ENCODE data around the gene SLC27A4. TPM values are rescaled to one million over a fixed set of nuclear protein-coding genes. Genes with fewer than 3 reads are reported as not detected.

Gene SLC27A4
- total and polyA plus RNA-seq, 10 of the 15 experiments (the other 5 are each of a cell fraction or from before 2014, with no cell fraction given) = 0.13 to 14.0 (median 7.6) TPM

DNA sequence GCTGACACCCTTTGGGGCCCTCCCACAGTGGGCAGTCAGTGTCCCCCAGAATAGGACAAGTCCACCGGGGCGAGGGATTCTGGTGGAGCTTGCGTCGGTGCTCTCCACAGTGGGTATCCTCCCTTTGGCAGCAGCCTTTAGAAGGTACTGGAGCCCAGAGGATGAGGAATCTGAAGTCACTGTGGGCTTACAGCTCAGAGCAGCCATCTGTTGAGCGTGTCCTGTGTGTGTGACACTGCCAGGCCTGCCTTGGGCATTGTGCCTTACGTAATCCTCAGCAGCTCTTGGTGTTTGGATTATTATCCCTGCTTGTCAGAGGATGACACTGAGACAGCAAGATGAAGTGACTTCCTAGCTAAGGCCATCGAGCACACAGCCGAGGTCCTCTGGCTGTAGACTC lies 43.5 kb downstream of the SLC27A4 start:
- 96% methylated on average over 8 of the region's 8 CpGs for WGBS (ENCODE audit: insufficient coverage, insufficient replicate concordance, low lambda C conversion rate, missing lambda C conversion rate)
- no peaks in the 10 kb centered on the region for H3K27me3 ChIP-seq (replicated peaks in 1 of 2; ENCODE audit: control insufficient read depth in 2 of 2, insufficient read depth in 2 of 2, low read length in 1 of 2)
- peaks cover 12 to 14% of the 10 kb centered on the region in 2 experiments for H3K36me3 ChIP-seq (ENCODE audit: control insufficient read depth in 2 of 2, insufficient read depth in 2 of 2, low read length in 1 of 2)
- no peak overlapping the region for H3K9ac ChIP-seq (ENCODE audit: control insufficient read depth, insufficient read depth, low read length)
- ChIA-PET RAD21 (ENCODE audit: unreplicated experiment) (no interaction called here), POLR2A (interaction anchor here (0.7 kb wide), 1 partner anchor 36 kb away, joined by 9 read pairs; no protein-coding TSS in a partner anchor), CTCF (no interaction called here), SMC1A (ENCODE audit: uncharacterized antibody, unreplicated experiment) (interaction anchor here (0.7 to 1.4 kb wide), 2 partner anchors 13 to 34 kb away, joined by 3 read pairs; partner anchors contain the start of gene URM1)
- BruUV-seq (replicated peaks) = no TSS peak
- no peak for TF ChIP-seq ZSCAN29 (IDR thresholded peaks at IDR 0.05)
- no peak for TF ChIP-seq SP1 (IDR thresholded peaks at IDR 0.05; ENCODE audit: low read depth, low read length)
- no peak for TF ChIP-seq TARDBP (IDR thresholded peaks at IDR 0.05; ENCODE audit: borderline replicate concordance)
- TF ChIP-seq, protein P1, sequence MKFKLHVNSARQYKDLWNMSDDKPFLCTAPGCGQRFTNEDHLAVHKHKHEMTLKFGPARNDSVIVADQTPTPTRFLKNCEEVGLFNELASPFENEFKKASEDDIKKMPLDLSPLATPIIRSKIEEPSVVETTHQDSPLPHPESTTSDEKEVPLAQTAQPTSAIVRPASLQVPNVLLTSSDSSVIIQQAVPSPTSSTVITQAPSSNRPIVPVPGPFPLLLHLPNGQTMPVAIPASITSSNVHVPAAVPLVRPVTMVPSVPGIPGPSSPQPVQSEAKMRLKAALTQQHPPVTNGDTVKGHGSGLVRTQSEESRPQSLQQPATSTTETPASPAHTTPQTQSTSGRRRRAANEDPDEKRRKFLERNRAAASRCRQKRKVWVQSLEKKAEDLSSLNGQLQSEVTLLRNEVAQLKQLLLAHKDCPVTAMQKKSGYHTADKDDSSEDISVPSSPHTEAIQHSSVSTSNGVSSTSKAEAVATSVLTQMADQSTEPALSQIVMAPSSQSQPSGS (IDR thresholded peaks at IDR 0.05; ENCODE audit: low read length) = no peak
- no peak for TF ChIP-seq CHD2 (IDR thresholded peaks at IDR 0.05; ENCODE audit: borderline replicate concordance, low read depth, low read length)
- H3K27ac ChIP-seq (ENCODE audit: control insufficient read depth, insufficient read depth) = no peak overlapping the region
- no peaks in the 10 kb centered on the region for H4K20me1 ChIP-seq (ENCODE audit: control insufficient read depth, insufficient read depth)
- DNase-seq (ENCODE audit: low read depth, low spot score) = no peak
- no peak overlapping the region for H2AFZ ChIP-seq (ENCODE audit: control insufficient read depth, low read depth, low read length)
- H3K79me2 ChIP-seq (ENCODE audit: control insufficient read depth, insufficient read depth, low read length) = no peaks in the 10 kb centered on the region
- H3K4me1 ChIP-seq (ENCODE audit: control insufficient read depth, insufficient read depth, low read length) = no peaks in the 10 kb centered on the region
- intact Hi-C loops (cut with micrococcal nuclease; ENCODE audit: unreplicated experiment) (no loop called here), in situ Hi-C loops (cut with MboI) (no loop called here)
- H3K9me3 ChIP-seq (replicated peaks; ENCODE audit: control insufficient read depth, insufficient read depth, low read length) = no peaks in the 10 kb centered on the region
- no peak overlapping the region for H3K4me2 ChIP-seq (ENCODE audit: control insufficient read depth, insufficient read depth)
- ATAC-seq = no peak
- no peak overlapping the region for H3K4me3 ChIP-seq
- FAIRE-seq = no peak

DNA sequence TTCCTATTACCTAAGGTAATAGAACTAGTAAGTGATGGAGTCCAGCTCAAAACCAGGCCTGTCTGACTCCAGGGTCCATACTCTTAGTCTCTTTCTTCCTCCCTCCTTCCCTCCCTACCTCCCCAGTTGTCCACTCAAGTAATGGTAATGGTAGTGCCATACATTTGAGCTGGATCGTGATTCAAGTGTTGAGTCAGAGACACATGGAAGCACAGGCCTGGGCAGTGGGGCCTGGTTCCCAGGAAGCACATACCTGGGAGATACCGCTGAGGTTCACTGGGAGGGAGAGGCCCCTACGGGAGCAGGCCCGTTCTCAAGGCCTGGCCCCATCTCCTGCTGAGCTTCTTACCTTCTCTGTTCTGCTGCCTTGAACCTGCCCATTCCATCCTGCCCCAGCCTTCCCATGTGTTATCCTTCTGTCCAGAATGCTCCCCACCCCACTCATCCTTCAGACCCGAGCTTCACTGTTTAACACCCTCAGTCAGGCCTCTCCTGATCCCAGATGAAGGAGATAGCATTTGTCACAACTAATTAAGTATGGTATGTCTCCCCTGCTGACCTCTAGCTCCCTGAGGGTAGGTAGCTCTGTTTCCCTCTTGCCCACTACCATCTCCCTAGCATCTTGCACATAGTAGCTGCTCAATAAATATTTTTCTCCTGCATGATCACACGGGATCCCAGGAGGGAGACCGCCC lies 44.6 kb downstream of the SLC27A4 start:
- intact Hi-C loops (cut with micrococcal nuclease; ENCODE audit: unreplicated experiment) (no loop called here), in situ Hi-C loops (cut with MboI) (no loop called here)
- no peak for ATAC-seq
- no peak for FAIRE-seq
- WGBS (ENCODE audit: insufficient coverage, insufficient replicate concordance, low lambda C conversion rate, missing lambda C conversion rate) = 100% methylated on average over 7 of the region's 7 CpGs
- Histone ChIP-seq H4K20me1 (ENCODE audit: control insufficient read depth, insufficient read depth) (no peaks in the 10 kb centered on the region), H3K27me3 (replicated peaks in 1 of 2; ENCODE audit: control insufficient read depth in 2 of 2, insufficient read depth in 2 of 2, low read length in 1 of 2) (no peaks in the 10 kb centered on the region), H3K36me3 (ENCODE audit: control insufficient read depth in 2 of 2, insufficient read depth in 2 of 2, low read length in 1 of 2) (peaks cover 12 to 17% of the 10 kb centered on the region in 2 experiments), H3K4me2 (ENCODE audit: control insufficient read depth, insufficient read depth) (no peak overlapping the region), H3K9me3 (replicated peaks; ENCODE audit: control insufficient read depth, insufficient read depth, low read length) (no peaks in the 10 kb centered on the region), H3K4me3 (no peak overlapping the region), H3K4me1 (ENCODE audit: control insufficient read depth, insufficient read depth, low read length) (no peaks in the 10 kb centered on the region), H3K9ac (ENCODE audit: control insufficient read depth, insufficient read depth, low read length) (no peak overlapping the region), H3K27ac (ENCODE audit: control insufficient read depth, insufficient read depth) (no peak overlapping the region), H2AFZ (ENCODE audit: control insufficient read depth, low read depth, low read length) (no peak overlapping the region), H3K79me2 (ENCODE audit: control insufficient read depth, insufficient read depth, low read length) (no peaks in the 10 kb centered on the region)
- BruUV-seq (replicated peaks) = no TSS peak
- RAD21 ChIA-PET (ENCODE audit: unreplicated experiment) = no interaction called here
- SMC1A ChIA-PET (ENCODE audit: uncharacterized antibody, unreplicated experiment) = interaction anchor here (1.4 kb wide), 1 partner anchor 14 kb away, joined by 3 read pairs; the partner anchor contains the start of gene URM1
- CTCF ChIA-PET = interaction anchor here (1.2 kb wide), 1 partner anchor 24 kb away, joined by 4 read pairs; no protein-coding TSS in a partner anchor
- DNase-seq (ENCODE audit: low read depth, low spot score) = no peak
- POLR2A ChIA-PET = interaction anchor here (0.6 kb wide), 1 partner anchor 198 kb away, joined by 3 read pairs; no protein-coding TSS in a partner anchor
- no peak for TF ChIP-seq ZZZ3 (IDR thresholded peaks at IDR 0.05; ENCODE audit: control insufficient read depth, insufficient read length, low read depth)
- TF ChIP-seq SMC3 (IDR thresholded peaks at IDR 0.05; ENCODE audit: borderline replicate concordance, low read length) = no peak
- TF ChIP-seq CHD2 (IDR thresholded peaks at IDR 0.05; ENCODE audit: borderline replicate concordance, low read depth, low read length) = no peak
- no peak for TF ChIP-seq DPF2 (IDR thresholded peaks at IDR 0.05)
- TF ChIP-seq SRF (IDR thresholded peaks at IDR 0.05; ENCODE audit: low read depth in 2 of 2, low read length in 2 of 2) = no peak
- TF ChIP-seq, protein P2, sequence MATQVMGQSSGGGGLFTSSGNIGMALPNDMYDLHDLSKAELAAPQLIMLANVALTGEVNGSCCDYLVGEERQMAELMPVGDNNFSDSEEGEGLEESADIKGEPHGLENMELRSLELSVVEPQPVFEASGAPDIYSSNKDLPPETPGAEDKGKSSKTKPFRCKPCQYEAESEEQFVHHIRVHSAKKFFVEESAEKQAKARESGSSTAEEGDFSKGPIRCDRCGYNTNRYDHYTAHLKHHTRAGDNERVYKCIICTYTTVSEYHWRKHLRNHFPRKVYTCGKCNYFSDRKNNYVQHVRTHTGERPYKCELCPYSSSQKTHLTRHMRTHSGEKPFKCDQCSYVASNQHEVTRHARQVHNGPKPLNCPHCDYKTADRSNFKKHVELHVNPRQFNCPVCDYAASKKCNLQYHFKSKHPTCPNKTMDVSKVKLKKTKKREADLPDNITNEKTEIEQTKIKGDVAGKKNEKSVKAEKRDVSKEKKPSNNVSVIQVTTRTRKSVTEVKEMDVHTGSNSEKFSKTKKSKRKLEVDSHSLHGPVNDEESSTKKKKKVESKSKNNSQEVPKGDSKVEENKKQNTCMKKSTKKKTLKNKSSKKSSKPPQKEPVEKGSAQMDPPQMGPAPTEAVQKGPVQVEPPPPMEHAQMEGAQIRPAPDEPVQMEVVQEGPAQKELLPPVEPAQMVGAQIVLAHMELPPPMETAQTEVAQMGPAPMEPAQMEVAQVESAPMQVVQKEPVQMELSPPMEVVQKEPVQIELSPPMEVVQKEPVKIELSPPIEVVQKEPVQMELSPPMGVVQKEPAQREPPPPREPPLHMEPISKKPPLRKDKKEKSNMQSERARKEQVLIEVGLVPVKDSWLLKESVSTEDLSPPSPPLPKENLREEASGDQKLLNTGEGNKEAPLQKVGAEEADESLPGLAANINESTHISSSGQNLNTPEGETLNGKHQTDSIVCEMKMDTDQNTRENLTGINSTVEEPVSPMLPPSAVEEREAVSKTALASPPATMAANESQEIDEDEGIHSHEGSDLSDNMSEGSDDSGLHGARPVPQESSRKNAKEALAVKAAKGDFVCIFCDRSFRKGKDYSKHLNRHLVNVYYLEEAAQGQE (IDR thresholded peaks at IDR 0.05; ENCODE audit: low read depth, low read length) = no peak
- TF ChIP-seq, protein P3, sequence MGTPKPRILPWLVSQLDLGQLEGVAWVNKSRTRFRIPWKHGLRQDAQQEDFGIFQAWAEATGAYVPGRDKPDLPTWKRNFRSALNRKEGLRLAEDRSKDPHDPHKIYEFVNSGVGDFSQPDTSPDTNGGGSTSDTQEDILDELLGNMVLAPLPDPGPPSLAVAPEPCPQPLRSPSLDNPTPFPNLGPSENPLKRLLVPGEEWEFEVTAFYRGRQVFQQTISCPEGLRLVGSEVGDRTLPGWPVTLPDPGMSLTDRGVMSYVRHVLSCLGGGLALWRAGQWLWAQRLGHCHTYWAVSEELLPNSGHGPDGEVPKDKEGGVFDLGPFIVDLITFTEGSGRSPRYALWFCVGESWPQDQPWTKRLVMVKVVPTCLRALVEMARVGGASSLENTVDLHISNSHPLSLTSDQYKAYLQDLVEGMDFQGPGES (IDR thresholded peaks at IDR 0.05) = no peak

All from GM12878 (cell line).